Endothelial cell of umbilical vein (primary cell): ENCODE results near the gene ZMYM4. TPM values are rescaled to one million over a fixed set of nuclear protein-coding genes. Genes with fewer than 3 reads are reported as not detected.
"Not testable (repeated sequence)": the region's sequence is repeated elsewhere in the genome, so short reads cannot be mapped to it uniquely, and the experiment has no call there.

Experiments
- BruUV-seq: library from RNA; stranded (reverse); fragments of 400-500 nt; replicated peaks from 2 replicates; lab custom pipeline; 2021; lab: Mats Ljungman, UMichigan
- CTCF ChIA-PET: fragments of 300-600, 350-600 bp; sonication (Branson Sonifier 250); formaldehyde crosslinking; loops from one replicate; lab custom pipeline; 2021; ENCODE audit warnings: antibody characterized with exemption, inconsistent platforms; lab: Charles Lee
- POLR2A ChIA-PET: fragments of 300-600, 350-600 bp; sonication (Branson Sonifier 250); formaldehyde crosslinking; loops from one replicate; lab custom pipeline; 2021; ENCODE audit warnings: antibody characterized with exemption, inconsistent platforms; lab: Charles Lee
- DNase-seq: peaks from one replicate; pipeline ENCODE4 v3.0.0-alpha.2; 2011; ENCODE audit warnings: low read depth, low spot score
- FAIRE-seq: peaks from 2 replicates; lab custom pipeline; 2011; peaks lifted over from hg19 to GRCh38; lab: Jason Lieb, UNC
- H2AFZ ChIP-seq: 2 replicates; pipeline ENCODE4 v1.6.0; 2012; ENCODE audit warnings: low read depth, low read length, control low read depth, inconsistent platforms
- H3K27ac ChIP-seq: 2 replicates; pipeline ENCODE4 v1.5.1; 2011; ENCODE audit warnings: low read depth, mild to moderate bottlenecking, control low read depth, low read length, moderate library complexity; ENCODE audit not compliant: insufficient read depth
- H3K27me3 ChIP-seq, 2 experiments: 2 replicates each; pipeline versions ENCODE4 v1.6.0 to v1.6.1; 2011; ENCODE audit warnings: low read length in 2 of 2, mixed read lengths in 1 of 2; ENCODE audit not compliant: control insufficient read depth in 2 of 2, insufficient read depth in 2 of 2
- H3K36me3 ChIP-seq, 2 experiments: 2 replicates in 1 of 2; 3 replicates in 1 of 2; pipeline ENCODE4 v1.5.1; 2011; ENCODE audit warnings: low read length in 2 of 2, mild to moderate bottlenecking in 1 of 2, moderate library complexity in 1 of 2; ENCODE audit not compliant: control insufficient read depth in 2 of 2, insufficient read depth in 2 of 2; ENCODE audit errors: extremely low read depth in 1 of 2
- H3K4me1 ChIP-seq: 3 replicates; pipeline ENCODE4 v1.5.1; 2011; ENCODE audit warnings: mild to moderate bottlenecking, low read length; ENCODE audit not compliant: control insufficient read depth, insufficient read depth; ENCODE audit errors: extremely low read depth
- H3K4me2 ChIP-seq: 2 replicates; pipeline ENCODE4 v1.6.1; 2011; ENCODE audit warnings: low read length, control low read depth, mixed read lengths; ENCODE audit not compliant: insufficient read depth
- H3K4me3 ChIP-seq, 3 experiments: fragments of 200-600 bp in 1 of 3; sonication (generic), shearing (Covaris generic) in 1 of 3; replicated peaks in 1 of 3; 2 replicates each; pipeline ENCODE4 v1.5.1; 2011 to 2016; ENCODE audit warnings: control low read depth in 3 of 3, low read length in 3 of 3, mild to moderate bottlenecking in 2 of 3, inconsistent platforms in 1 of 3, low read depth in 1 of 3, moderate library complexity in 1 of 3; ENCODE audit not compliant: insufficient read depth in 1 of 3
- H3K79me2 ChIP-seq: 2 replicates; pipeline ENCODE4 v1.6.0; 2012; ENCODE audit warnings: low read length, inconsistent platforms; ENCODE audit not compliant: control insufficient read depth, insufficient read depth
- H3K9ac ChIP-seq: replicated peaks from 2 replicates; pipeline ENCODE3; 2011; ENCODE audit warnings: low read length, control low read depth; ENCODE audit not compliant: insufficient read depth; ENCODE audit errors: extremely low read depth
- H3K9me1 ChIP-seq: replicated peaks from 3 replicates; pipeline ENCODE4 v1.6.0; 2011; ENCODE audit warnings: mild to moderate bottlenecking, low read length; ENCODE audit not compliant: control insufficient read depth, insufficient read depth; ENCODE audit errors: extremely low read depth
- H3K9me3 ChIP-seq: replicated peaks from 2 replicates; pipeline ENCODE4 v1.5.1; 2012; ENCODE audit warnings: low read length, inconsistent platforms; ENCODE audit not compliant: control insufficient read depth, insufficient read depth
- H4K20me1 ChIP-seq: replicated peaks from 2 replicates; pipeline ENCODE3; 2011; ENCODE audit warnings: mild to moderate bottlenecking, low read length; ENCODE audit not compliant: control insufficient read depth, insufficient read depth; ENCODE audit errors: extremely low read depth
- CTCF ChIP-seq, 2 donors: IDR thresholded peaks; 1 replicate in 1 of 2; 2 replicates in 1 of 2; pipeline ENCODE4 v1.5.1; 2011; ENCODE audit warnings: low read length in 2 of 2, mild to moderate bottlenecking in 2 of 2, moderate library complexity in 2 of 2, control low read depth in 1 of 2, inconsistent platforms in 1 of 2, low read depth in 1 of 2; ENCODE audit not compliant: insufficient read depth in 1 of 2; ENCODE audit errors: extremely low read depth in 1 of 2
- EZH2 ChIP-seq: IDR thresholded peaks from 2 replicates; pipeline ENCODE4 v1.6.1; 2012; ENCODE audit warnings: borderline replicate concordance, low read depth, mild to moderate bottlenecking, moderate library complexity, low read length, inconsistent platforms; ENCODE audit not compliant: severe bottlenecking
- FOS ChIP-seq: IDR thresholded peaks from 2 replicates; pipeline ENCODE4 v1.6.1; 2011; ENCODE audit warnings: mild to moderate bottlenecking, low read length, moderate library complexity, borderline replicate concordance; ENCODE audit not compliant: insufficient read depth
- GATA2 ChIP-seq: IDR thresholded peaks from 2 replicates; pipeline ENCODE4 v1.7.0; 2011; ENCODE audit warnings: low read depth, mild to moderate bottlenecking, moderate library complexity, mixed read lengths, low read length; ENCODE audit not compliant: insufficient read length, insufficient read depth
- JUN ChIP-seq: IDR thresholded peaks from 2 replicates; pipeline ENCODE4 v1.6.1; 2011; ENCODE audit warnings: borderline replicate concordance, low read depth; ENCODE audit not compliant: insufficient read length, insufficient read depth
- MAX ChIP-seq: IDR thresholded peaks from 2 replicates; pipeline ENCODE4 v1.6.1; 2011; ENCODE audit not compliant: insufficient read depth, insufficient read length
- MYC ChIP-seq: IDR thresholded peaks from one replicate; pipeline ENCODE4 v1.6.1; 2011; ENCODE audit warnings: mild to moderate bottlenecking, low read depth, low read length
- POLR2A ChIP-seq: IDR thresholded peaks from 2 replicates; pipeline ENCODE4 v1.6.1; 2012; ENCODE audit warnings: low read depth, mild to moderate bottlenecking, control low read depth, low read length
- POLR2AphosphoS5 ChIP-seq: IDR thresholded peaks from 2 replicates; pipeline ENCODE4 v1.6.1; 2012; ENCODE audit warnings: low read depth, mild to moderate bottlenecking, control low read depth, low read length, moderate library complexity; ENCODE audit not compliant: insufficient read depth
- dilution Hi-C: fragments of 300-500 bp; cut with MboI; formaldehyde crosslinking; loops from one replicate; pipeline ENCODE4 v1.15.0; 2019; ENCODE audit warnings: low sequenced_read_pairs; ENCODE audit not compliant: extremely low pct_ligation_motif_present
- intact Hi-C: fragments of 100-400 bp; cut with micrococcal nuclease; formaldehyde crosslinking; loops from one replicate; pipeline ENCODE4 v1.10.0; 2022
- polyA plus RNA-seq, 4 experiments: library from polyadenylated mRNA; depleted of rRNA in 3 of 4; stranded (reverse) in 3 of 4; unstranded in 1 of 4; fragments of >200 nt; gene quantifications; 2 replicates each; pipeline versions ENCODE4 v1.2.1 to v1.2.3, GENCODE V29; 2011 to 2012; ENCODE audit warnings: missing spikeins in 1 of 4
- total RNA-seq: library from RNA; stranded (reverse); gene quantifications from 2 replicates; pipeline ENCODE4 v1.2.3, GENCODE V29; 2021

The ZMYM4 gene
- total and polyA plus RNA-seq, 2 donors (not counting 3 experiments of a cell fraction or from before 2014, with no cell fraction given): 15.3 to 65.0 TPM

DNA sequence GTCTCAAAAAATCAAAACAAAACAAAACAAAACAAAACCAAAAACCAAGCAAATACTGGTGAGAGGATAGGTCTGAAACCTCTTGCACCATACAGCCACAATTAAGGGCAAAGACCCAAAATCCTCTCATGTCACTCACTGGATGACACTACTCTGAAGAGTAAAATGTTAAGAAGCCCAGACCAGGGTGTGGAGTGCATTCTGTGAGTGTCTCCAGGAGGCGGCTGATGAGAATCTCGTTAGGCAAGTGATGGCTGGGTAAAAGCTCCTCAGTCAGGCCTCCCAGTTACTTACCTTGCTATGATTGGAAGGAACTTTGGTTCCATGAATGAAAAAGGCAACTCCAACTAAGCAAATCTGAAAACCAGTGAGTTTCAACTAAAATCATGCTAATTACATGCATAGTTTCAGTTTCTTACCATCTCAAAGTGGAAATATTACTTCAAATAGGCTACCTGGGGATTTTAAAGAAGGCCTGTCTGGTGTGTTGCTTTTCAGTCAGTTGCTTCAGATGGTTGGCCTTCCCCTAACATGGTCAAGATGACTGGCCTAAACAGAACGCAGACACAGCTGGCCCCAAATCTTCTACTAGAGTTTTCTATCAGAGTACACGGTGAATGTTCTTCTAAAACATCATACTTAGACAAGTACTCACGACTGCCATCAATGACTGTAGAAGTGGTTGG, 193.6 kb downstream of the ZMYM4 start:
- no peaks in the 10 kb centered on the region for H3K27me3 ChIP-seq
- H3K79me2 ChIP-seq: no peaks in the 10 kb centered on the region
- intact Hi-C loops (no loop called here), dilution Hi-C loops (no loop called here)
- no peak for FAIRE-seq
- BruUV-seq: no TSS peak
- no peak for DNase-seq
- no peaks in the 10 kb centered on the region for H3K9me3 ChIP-seq
- no peak overlapping the region for H3K27ac ChIP-seq
- no peaks in the 10 kb centered on the region for H3K9me1 ChIP-seq
- no peak overlapping the region for H2AFZ ChIP-seq
- POLR2A ChIA-PET: no interaction called here
- no peaks in the 10 kb centered on the region for H4K20me1 ChIP-seq
- no peak overlapping the region for H3K4me2 ChIP-seq
- H3K36me3 ChIP-seq: peaks cover 3 to 4% of the 10 kb centered on the region in 2 experiments
- no peaks in the 10 kb centered on the region for H3K4me1 ChIP-seq
- TF ChIP-seq JUN (no peak), FOS (no peak), POLR2AphosphoS5 (no peak)
- CTCF ChIA-PET: no interaction called here
- no peak overlapping the region for H3K9ac ChIP-seq
- no peak overlapping the region for H3K4me3 ChIP-seq

GRCh38 chr1:35463232-35463631, 194.7 kb downstream of the ZMYM4 start:
- FAIRE-seq (no peak), DNase-seq (no peak)
- no peaks in the 10 kb centered on the region for H3K27me3 ChIP-seq
- no peaks in the 10 kb centered on the region for H3K9me1 ChIP-seq
- ChIA-PET CTCF (no interaction called here), POLR2A (no interaction called here)
- TF ChIP-seq POLR2AphosphoS5 (no peak), CTCF (IDR thresholded peaks at IDR 0.05; ENCODE audit: extremely low read depth in 1 of 2, insufficient read depth in 1 of 2, low read depth in 1 of 2, low read length in 2 of 2) (no peak), EZH2 (no peak), POLR2A (no peak), MAX (no peak), MYC (no peak), FOS (no peak), GATA2 (no peak), JUN (no peak)
- H3K4me3 ChIP-seq: no peak overlapping the region
- H3K79me2 ChIP-seq: no peaks in the 10 kb centered on the region
- no peaks in the 10 kb centered on the region for H3K9me3 ChIP-seq
- no peak overlapping the region for H3K4me2 ChIP-seq
- H3K36me3 ChIP-seq: peaks cover 3 to 4% of the 10 kb centered on the region in 2 experiments
- intact Hi-C loops (no loop called here), dilution Hi-C loops (no loop called here)
- H3K27ac ChIP-seq: no peak overlapping the region
- H2AFZ ChIP-seq: no peak overlapping the region
- H3K9ac ChIP-seq: no peak overlapping the region
- peaks cover 4% of the 10 kb centered on the region for H3K4me1 ChIP-seq
- no TSS peak for BruUV-seq
- H4K20me1 ChIP-seq: no peaks in the 10 kb centered on the region

GRCh38 chr1:35463749-35464148, 195.2 kb downstream of the ZMYM4 start:
- H3K9me1 ChIP-seq, H4K20me1 ChIP-seq, BruUV-seq, H3K4me1 ChIP-seq, CTCF ChIA-PET, intact Hi-C loops, H3K9me3 ChIP-seq, H3K36me3 ChIP-seq, H3K27me3 ChIP-seq, POLR2A ChIA-PET, H3K9ac ChIP-seq, DNase-seq, H3K4me2 ChIP-seq, H3K4me3 ChIP-seq, dilution Hi-C loops, H2AFZ ChIP-seq, FAIRE-seq, H3K27ac ChIP-seq, H3K79me2 ChIP-seq: not testable (repeated sequence)
